Measurements from ENCODE around the gene NFE2L3. TPM values are rescaled to one million over a fixed set of nuclear protein-coding genes. Genes with fewer than 3 reads are reported as not detected.
"Not testable (repeated sequence)": the region's sequence is repeated elsewhere in the genome, so short reads cannot be mapped to it uniquely, and the experiment has no call there.

NFE2L3 gene
- total RNA-seq, 4 donors from 2014 or later = 37.9 to 59.1 (median 45.0) TPM

DNA sequence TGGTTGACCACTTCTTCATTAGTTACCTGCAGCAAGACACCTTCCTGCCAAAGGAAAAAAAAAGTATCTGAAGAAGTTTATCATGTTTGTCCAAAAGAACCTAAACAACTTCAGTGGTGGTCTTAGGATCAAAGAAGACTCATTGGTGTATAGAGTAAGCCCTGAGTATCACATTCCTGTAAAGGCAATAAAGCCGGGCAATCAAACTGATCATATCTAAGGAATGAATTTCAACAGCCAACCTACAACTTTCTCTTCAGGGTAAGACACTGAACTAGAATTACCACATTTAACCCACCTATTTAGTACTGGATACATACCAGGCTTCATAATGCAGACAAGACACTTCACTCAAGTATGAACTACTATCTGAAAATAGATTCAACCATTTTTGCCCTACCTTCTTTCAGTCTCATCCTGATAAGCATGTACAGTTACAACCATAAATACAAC, 38.4 kb downstream of the NFE2L3 start:
- TF ChIP-seq POLR2A (IDR thresholded peaks at IDR 0.05) (no peak), CTCF (IDR thresholded peaks at IDR 0.05) (no peak)
- 67 to 69% methylated on average over 1 of the region's 1 CpG for WGBS, 2 donors
- no peak overlapping the region for H3K4me3 ChIP-seq (ENCODE audit: low read depth, poor library complexity, severe bottlenecking)
- intact Hi-C loops (cut with DNase I; ENCODE audit: low total_unique reads) = no loop called here
- no peak for DNase-seq (ENCODE audit: low spot score in 2 of 2)

DNA sequence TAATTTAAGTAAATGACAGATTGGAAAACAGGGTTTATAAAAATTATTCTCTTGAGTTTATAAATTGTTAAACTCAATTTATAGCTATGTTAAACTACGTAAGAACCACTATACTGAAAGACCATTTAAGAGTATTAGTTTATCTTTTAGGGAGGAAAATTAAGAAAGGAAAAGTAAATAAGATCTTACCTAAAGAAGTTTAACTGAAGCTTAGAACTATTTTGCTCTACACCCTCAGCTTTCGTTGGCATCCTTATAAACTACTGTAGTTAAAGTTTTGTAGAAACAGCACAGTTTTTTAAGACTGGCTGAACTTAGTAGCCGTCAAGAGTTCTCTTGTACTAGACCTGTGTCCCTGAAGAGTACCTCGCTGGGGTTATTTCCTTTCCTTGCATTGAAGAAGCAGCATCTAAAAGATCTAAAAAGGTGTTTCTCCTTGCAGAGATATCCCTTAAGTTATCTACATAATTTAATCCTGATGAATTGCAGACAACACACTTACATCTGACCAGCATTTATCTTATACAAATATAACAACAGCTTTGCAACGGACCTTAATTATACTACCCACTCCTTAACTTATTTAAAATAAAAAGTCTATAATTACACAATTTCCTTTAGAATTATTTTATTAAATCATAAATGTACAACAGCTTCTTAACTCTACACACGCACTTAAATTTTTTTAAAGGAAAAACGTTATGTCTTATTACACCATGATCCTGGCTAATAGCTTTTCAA, 39.4 kb downstream of the NFE2L3 start:
- WGBS, 2 donors = 81 to 83% methylated on average over 7 of the region's 7 CpGs
- no peak for DNase-seq (ENCODE audit: low spot score in 2 of 2)
- intact Hi-C loops (cut with DNase I; ENCODE audit: low total_unique reads) = no loop called here
- no peak overlapping the region for H3K4me3 ChIP-seq (ENCODE audit: low read depth, poor library complexity, severe bottlenecking)
- TF ChIP-seq CTCF (IDR thresholded peaks at IDR 0.05) (no peak), POLR2A (IDR thresholded peaks at IDR 0.05) (no peak)

- TF ChIP-seq POLR2A (IDR thresholded peaks at IDR 0.05) (no peak), CTCF (IDR thresholded peaks at IDR 0.05) (no peak)
- DNase-seq (ENCODE audit: low spot score in 2 of 2) = no peak
- intact Hi-C loops (cut with DNase I; ENCODE audit: low total_unique reads) = no loop called here
These were observed 40.0 kb downstream of the NFE2L3 start for GRCh38 chr7:26191974-26192479.

GRCh38 chr7:26192485-26193087, 40.6 kb downstream of the NFE2L3 start:
- no peak for DNase-seq (ENCODE audit: low spot score in 2 of 2)
- TF ChIP-seq CTCF (IDR thresholded peaks at IDR 0.05) = no peak
- TF ChIP-seq POLR2A (IDR thresholded peaks at IDR 0.05) = no peak
- 77 to 78% methylated on average over 3 of the region's 3 CpGs for WGBS, 2 donors
- H3K4me3 ChIP-seq (ENCODE audit: low read depth, poor library complexity, severe bottlenecking) = no peak overlapping the region
- intact Hi-C loops (cut with DNase I; ENCODE audit: low total_unique reads) = no loop called here

More at GRCh38 chr7:26191974-26192479, 40.0 kb downstream of the NFE2L3 start:
- 67 to 68% methylated on average over 1 of the region's 1 CpG for WGBS, 2 donors
- H3K4me3 ChIP-seq (ENCODE audit: low read depth, poor library complexity, severe bottlenecking) = no peak overlapping the region

- intact Hi-C loops (cut with DNase I; ENCODE audit: low total_unique reads) = no loop called here
- no peak for DNase-seq (ENCODE audit: low spot score in 2 of 2)
- 80 to 82% methylated on average over 8 of the region's 8 CpGs for WGBS, 2 donors
- no peak for TF ChIP-seq POLR2A (IDR thresholded peaks at IDR 0.05)
- no peak for TF ChIP-seq CTCF (IDR thresholded peaks at IDR 0.05)
- no peak overlapping the region for H3K4me3 ChIP-seq (ENCODE audit: low read depth, poor library complexity, severe bottlenecking)
These were observed 41.6 kb downstream of the NFE2L3 start for GRCh38 chr7:26193432-26194207.

GRCh38 chr7:26194764-26195163, 42.8 kb downstream of the NFE2L3 start:
- H3K4me3 ChIP-seq (ENCODE audit: low read depth, poor library complexity, severe bottlenecking); intact Hi-C loops (cut with DNase I; ENCODE audit: low total_unique reads); DNase-seq (ENCODE audit: low spot score in 2 of 2): not testable (repeated sequence)
- WGBS, 2 donors = 67% methylated on average over 11 of the region's 11 CpGs
